GM21390 (cell line): ENCODE measurements around the gene APBB2.
A peak's percentile ranks its signal among the peaks of the same experiment; 100 is the strongest.

Experiments used
- ATAC-seq: cut with Tn5 transposase; IDR thresholded peaks from one replicate; pipeline ENCODE4 v1.9.1; 2021; ENCODE audit not compliant: unreplicated experiment

Gene APBB2

DNA sequence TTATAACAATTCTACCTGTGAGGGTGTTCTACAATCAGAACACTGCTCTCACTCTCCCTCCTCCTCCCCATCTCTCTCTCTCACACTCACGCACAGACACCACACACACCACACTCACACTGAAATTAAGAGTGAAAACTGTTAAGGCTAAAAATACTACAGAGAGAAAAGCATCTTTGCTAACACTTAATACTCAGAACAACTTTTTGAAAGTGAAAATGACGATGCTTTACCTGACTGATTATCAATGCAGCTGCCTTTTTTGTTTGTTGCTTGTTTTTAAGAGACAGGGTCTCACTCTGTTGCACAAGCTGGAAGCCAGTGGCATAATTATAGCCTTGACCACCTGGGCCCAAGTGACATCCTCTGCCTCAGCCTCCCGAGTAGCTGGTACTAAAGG is 222.4 kb downstream of the APBB2 start:
- peak; percentile 57 for ATAC-seq

GRCh38 chr4:40990899-40991265 is 223.5 kb downstream of the APBB2 start:
- ATAC-seq: no peak

- no peak for ATAC-seq
These were observed 224.0 kb downstream of the APBB2 start for GRCh38 chr4:40990236-40990898.

GRCh38 chr4:40987151-40987550 is 227.2 kb downstream of the APBB2 start:
- no peak for ATAC-seq

- ATAC-seq: no peak
These were observed 228.0 kb downstream of the APBB2 start for GRCh38 chr4:40986375-40986774.

- ATAC-seq: no peak
These were observed 230.3 kb downstream of the APBB2 start for GRCh38 chr4:40984051-40984450.

DNA sequence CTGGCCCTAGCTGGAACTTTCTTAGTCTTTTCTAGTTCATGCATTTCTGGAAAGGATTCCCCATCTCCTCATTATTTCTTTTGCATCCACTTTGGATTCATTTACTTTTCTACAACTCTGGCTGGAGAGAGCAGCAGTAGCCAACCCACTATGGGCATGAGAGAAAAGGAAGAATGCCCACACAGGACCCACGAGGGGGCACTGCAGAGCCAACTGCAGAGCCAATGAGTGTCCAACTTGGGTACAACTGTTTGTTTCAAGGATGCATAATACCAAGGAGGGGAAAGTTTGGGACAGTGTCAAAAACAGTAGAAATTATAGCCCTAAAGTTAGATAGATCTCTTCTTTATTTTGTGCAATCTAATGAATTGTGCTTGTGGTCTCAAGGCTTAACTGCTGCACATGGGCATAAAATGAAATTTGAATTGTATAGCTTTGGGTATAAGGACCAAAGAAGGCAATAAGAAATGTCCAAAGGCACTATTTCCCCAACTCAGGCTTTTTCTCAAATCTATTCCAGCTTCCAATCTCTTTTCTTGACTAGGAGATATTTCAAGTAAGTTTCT is 233.9 kb downstream of the APBB2 start:
- peak; percentile 60 for ATAC-seq

DNA sequence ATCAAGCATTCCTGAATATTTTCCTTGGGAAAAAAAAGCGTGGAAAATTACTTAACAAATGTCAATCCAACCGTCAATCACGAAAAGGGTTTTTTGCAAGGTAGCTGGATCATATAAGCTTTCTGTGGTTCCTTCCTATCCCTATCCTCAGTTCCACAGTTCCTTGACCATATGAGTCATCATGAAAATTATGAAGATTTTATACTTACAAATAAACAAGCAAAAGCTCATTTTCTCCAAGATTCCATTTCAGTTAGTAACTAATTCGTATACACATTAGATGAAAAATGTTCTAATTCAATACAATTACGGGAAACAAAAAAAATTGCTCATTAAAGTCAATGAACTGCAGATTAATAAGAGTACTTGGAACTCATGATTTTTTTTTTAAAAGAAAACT is 235.8 kb downstream of the APBB2 start:
- ATAC-seq: no peak

DNA sequence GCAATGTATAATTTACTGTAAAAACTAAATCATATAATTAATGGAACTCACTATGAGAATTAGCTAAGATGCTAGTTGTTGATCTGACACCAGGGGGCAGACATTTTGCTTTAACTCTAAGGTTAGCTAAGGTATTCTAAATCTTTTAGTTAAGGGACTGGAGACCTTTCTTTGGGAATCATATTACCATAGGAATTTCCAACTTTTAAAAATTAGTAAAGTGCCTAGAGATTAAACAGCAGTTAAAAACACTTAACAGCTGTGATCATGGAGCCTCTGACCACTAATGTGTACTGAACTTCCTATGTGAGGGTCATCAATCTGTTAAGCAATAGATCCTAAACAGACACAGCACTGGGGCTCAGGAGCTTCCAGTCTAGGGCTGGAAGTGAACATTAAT is 238.0 kb downstream of the APBB2 start:
- ATAC-seq: no peak

DNA sequence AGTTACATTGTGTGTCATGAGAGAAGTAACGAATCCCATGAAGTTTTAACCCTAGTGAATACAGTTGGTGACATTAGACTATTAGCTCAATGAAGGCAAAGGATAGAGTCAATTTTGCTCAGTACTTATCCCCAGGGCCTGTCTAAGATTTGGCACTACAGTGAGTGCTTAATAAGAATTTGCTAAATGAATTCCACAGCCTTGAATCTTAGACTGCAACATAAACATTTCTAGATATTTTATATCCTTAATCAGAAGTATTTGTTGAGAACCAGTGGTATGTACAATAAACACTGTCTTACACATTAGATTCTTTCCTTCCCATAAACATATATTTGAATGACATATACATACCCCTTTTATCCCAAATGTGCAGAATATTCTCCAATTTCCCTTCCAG is 241.6 kb downstream of the APBB2 start:
- ATAC-seq: no peak

DNA sequence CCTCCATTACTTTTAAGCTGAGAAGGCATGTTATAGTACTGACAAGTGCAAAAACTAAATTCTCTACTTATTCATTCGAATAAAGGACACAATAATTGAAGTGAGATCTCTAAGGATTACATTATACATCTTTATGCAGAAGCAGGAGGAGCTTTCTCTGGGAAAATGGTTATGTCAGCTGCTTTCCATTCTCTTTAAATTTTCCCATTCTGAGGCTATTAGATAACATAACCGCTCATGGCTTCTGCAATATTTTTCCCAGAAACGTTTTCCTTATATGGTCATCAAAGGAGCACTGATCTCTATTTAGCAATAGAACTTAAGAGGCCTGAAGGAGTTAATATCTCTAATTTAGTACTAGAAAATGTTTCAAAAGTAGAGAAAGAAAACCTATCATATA is 243.0 kb downstream of the APBB2 start:
- no peak for ATAC-seq

- no peak for ATAC-seq
These were observed 244.8 kb downstream of the APBB2 start for GRCh38 chr4:40969501-40969900.

DNA sequence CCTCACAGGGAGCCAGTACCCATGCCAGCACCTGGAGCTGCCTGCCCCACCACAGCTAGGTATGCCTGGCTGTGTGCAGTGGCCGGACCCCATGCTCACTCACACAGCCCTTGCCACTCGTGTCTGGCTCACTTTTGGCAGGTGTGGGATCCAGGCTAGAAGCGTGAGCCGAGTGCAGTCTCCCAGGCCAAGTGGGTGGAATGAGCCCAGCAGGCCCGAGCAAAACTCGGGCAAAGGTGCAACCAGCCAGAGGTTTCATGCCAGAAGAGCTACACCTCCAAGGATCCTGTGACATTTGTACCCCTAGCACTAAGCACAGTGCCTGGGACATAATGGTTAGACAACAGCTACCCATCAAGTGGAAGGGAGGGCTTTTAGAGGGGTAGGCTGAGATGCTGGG is 246.8 kb downstream of the APBB2 start:
- no peak for ATAC-seq

GRCh38 chr4:40966091-40966490 is 248.3 kb downstream of the APBB2 start:
- no peak for ATAC-seq

- ATAC-seq: no peak
These were observed 250.4 kb downstream of the APBB2 start for GRCh38 chr4:40963897-40964478.

DNA sequence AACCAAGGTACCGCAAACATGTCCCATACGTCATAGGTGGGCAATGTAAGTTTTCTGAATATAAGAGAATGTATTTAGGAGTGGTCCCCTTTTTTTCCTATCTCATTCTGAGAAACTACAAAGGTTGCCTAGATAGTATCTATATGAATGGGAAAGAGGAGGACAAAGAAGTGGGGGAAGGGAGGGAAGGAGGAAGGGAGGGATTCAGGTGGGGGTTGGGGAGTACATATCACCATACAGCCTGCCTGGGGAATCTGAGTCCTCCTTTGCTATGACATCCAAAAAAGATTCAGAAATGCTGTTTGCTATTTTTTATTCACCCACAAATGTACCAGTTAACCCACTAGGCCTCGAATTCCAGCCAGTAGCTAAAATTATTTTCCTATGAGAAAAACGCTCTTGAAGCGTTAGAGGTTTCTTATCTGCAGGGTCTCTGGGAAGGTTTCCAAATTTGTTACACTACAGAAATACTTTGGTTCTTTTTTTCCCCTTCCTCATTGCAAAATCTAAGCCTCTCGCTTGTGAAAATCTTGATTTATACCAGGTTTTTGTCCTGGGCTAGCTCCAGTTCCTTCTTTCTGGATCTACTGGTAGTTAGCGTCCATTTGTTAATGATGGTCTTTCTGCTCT is 251.7 kb downstream of the APBB2 start:
- no peak for ATAC-seq

- ATAC-seq: no peak
These were observed 253.4 kb downstream of the APBB2 start for GRCh38 chr4:40960941-40961340.

DNA sequence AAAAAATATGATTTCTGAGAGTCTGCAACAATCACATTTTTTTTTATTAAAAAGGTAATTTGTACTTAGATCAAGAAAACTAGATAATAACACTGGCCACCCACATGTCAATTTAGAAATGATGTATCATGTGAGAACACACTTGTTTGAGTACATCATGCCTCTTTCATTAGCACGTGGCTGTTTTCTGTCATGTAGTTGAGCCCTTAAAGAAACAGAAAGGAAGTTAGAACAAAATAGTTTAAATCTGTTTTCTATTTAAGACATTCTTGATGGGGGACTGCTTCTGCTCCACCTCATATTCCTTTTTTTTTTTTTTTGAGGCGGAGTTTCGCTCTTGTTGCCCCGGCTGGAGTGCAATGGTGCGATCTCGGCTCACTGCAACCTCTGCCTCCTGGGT is 257.1 kb downstream of the APBB2 start:
- ATAC-seq: no peak

DNA sequence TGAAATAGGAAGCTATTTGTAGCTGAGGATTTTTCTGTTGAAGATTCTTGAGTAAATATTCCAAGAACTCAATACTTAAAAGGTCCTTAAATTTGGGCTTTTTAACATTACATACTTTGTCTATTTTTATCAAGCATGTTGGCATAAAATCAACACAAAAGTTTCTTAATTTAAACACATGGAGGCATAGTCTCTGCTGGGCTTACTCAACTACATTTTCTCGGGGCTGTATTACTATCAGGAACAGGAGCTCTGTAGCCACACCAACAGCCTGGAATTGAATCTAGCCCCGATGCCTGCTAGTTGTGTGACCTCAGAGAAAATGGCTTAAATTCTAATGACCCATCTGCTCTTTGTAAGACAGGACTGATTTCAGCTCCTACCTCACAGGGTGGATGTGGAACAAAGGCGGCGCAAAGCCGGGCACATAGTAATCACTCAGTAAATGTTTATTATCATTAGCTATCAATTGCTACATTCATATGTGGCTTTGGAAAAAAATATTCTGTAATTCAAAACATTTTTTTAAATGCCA is 257.6 kb downstream of the APBB2 start:
- no peak for ATAC-seq

DNA sequence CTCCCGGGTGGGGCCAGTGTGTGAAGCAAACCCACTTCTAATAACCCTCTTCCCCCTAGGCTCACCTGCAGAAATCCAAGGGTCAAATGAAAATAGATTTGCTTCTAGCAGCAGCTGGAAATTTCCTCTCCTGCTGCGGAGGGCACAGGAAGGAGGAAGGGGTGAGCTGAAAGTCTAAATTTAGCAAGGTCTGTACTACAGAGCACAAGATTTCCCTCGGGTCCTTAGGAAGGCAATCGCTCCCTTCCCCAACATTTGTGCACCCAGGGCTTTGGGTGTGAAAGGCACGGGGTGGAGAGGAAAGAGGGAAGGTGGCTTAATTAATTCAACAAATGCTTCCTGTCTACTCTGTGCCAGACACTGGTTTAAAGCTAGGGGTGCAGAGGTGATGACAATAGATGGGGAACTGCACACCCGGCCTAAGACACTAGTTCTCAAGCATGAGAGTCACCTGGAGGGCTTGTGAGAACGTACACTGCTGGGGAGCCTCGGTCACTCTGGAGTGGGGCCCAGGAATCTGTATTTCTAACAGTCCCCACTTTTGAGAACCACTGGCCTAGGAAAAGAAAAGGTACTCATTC is 260.2 kb downstream of the APBB2 start:
- ATAC-seq: no peak

- ATAC-seq: no peak
These were observed 260.9 kb downstream of the APBB2 start for GRCh38 chr4:40953283-40954087.
